Naive B cell (primary cell): ENCODE measurements around the gene GATM. TPM values are rescaled to one million over a fixed set of nuclear protein-coding genes. Genes with fewer than 3 reads are reported as not detected.
A peak's percentile ranks its signal among the peaks of the same experiment; 100 is the strongest.
"Not testable (repeated sequence)": the region's sequence is repeated elsewhere in the genome, so short reads cannot be mapped to it uniquely, and the experiment has no call there.

Source experiments
- ATAC-seq, 2 donors: fragments of 150-1000 bp; cut with Tn5 transposase; 2 replicates each; pipeline ENCODE4 v1.10.0; 2021; ENCODE audit warnings: low read depth in 2 of 2, mild to moderate bottlenecking in 2 of 2, moderate library complexity in 2 of 2
- DNase-seq: peaks from one replicate; pipeline ENCODE4 v3.0.0; 2022
- H3K27ac Mint-ChIP-seq, 6 donors: one replicate each; pipeline ENCODE4 v1.8.0; 2020 to 2022; ENCODE audit warnings: mild to moderate bottlenecking in 6 of 6, mixed read lengths in 6 of 6, moderate library complexity in 5 of 6, inconsistent platforms in 2 of 6
- H3K27me3 Mint-ChIP-seq, 3 donors: one replicate each; pipeline ENCODE4 v1.8.0; 2021 to 2022; ENCODE audit warnings: mixed read lengths in 3 of 3, mild to moderate bottlenecking in 1 of 3
- H3K36me3 Mint-ChIP-seq, 2 donors: one replicate each; pipeline ENCODE4 v1.8.0; 2020 to 2022; ENCODE audit warnings: mixed read lengths in 2 of 2, inconsistent platforms in 1 of 2, mild to moderate bottlenecking in 1 of 2
- H3K4me1 Mint-ChIP-seq, 3 donors: one replicate each; pipeline ENCODE4 v1.8.0; 2020 to 2022; ENCODE audit warnings: mixed read lengths in 3 of 3, inconsistent platforms in 1 of 3, mild to moderate bottlenecking in 1 of 3, moderate library complexity in 1 of 3
- H3K4me3 Mint-ChIP-seq, 8 donors: one replicate each; pipeline ENCODE4 v1.8.0; 2020 to 2022; ENCODE audit warnings: mild to moderate bottlenecking in 8 of 8, mixed read lengths in 8 of 8, moderate library complexity in 8 of 8, inconsistent platforms in 2 of 8
- H3K9me3 Mint-ChIP-seq, 7 donors: one replicate each; pipeline ENCODE4 v1.8.0; 2020 to 2022; ENCODE audit warnings: mixed read lengths in 7 of 7, mild to moderate bottlenecking in 5 of 7, inconsistent platforms in 2 of 7, moderate library complexity in 1 of 7
- polyA plus RNA-seq, 6 donors: library from polyadenylated mRNA; unstranded; fragments of 300-500 nt; fragmentation: Illumina TruSeq; gene quantifications; one replicate each; pipeline ENCODE4 v1.2.3, GENCODE V29; 2021; ENCODE audit warnings: low read depth in 6 of 6

GATM gene
- polyA plus RNA-seq, 6 donors from 2014 or later: 1.9 to 26.7 (median 12.0) TPM

GRCh38 chr15:45378913-45379262, 544 bp upstream of the GATM start:
- DNase-seq (no peak), ATAC-seq (no peak)
- Mint-ChIP-seq H3K9me3 (no peaks in the 10 kb centered on the region), H3K27ac (peak overlapping the region in 5 of 6 donors; percentile 72 to 95 (median 93)), H3K4me1 (peaks cover 16 to 32% (median 19%) of the 10 kb centered on the region in 3 donors), H3K27me3 (peaks cover 0 to 47% (median 43%) of the 10 kb centered on the region in 3 donors), H3K4me3 (peak overlapping the region; percentile 75 to 95 (median 90)), H3K36me3 (peaks cover 0 to 13% of the 10 kb centered on the region in 2 donors)

GRCh38 chr15:45377609-45378148, 665 bp downstream of the GATM start:
- no peaks in the 10 kb centered on the region for H3K9me3 Mint-ChIP-seq
- no peak for ATAC-seq
- peak overlapping the region; percentile 75 to 94 (median 90) for H3K4me3 Mint-ChIP-seq
- peaks cover 1 to 13% of the 10 kb centered on the region in 2 donors for H3K36me3 Mint-ChIP-seq
- peaks cover 16 to 33% (median 19%) of the 10 kb centered on the region in 3 donors for H3K4me1 Mint-ChIP-seq
- peaks cover 0 to 47% (median 43%) of the 10 kb centered on the region in 3 donors for H3K27me3 Mint-ChIP-seq
- DNase-seq: no peak
- H3K27ac Mint-ChIP-seq: peak overlapping the region in 4 of 6 donors; percentile 64 to 93 (median 82)

DNA sequence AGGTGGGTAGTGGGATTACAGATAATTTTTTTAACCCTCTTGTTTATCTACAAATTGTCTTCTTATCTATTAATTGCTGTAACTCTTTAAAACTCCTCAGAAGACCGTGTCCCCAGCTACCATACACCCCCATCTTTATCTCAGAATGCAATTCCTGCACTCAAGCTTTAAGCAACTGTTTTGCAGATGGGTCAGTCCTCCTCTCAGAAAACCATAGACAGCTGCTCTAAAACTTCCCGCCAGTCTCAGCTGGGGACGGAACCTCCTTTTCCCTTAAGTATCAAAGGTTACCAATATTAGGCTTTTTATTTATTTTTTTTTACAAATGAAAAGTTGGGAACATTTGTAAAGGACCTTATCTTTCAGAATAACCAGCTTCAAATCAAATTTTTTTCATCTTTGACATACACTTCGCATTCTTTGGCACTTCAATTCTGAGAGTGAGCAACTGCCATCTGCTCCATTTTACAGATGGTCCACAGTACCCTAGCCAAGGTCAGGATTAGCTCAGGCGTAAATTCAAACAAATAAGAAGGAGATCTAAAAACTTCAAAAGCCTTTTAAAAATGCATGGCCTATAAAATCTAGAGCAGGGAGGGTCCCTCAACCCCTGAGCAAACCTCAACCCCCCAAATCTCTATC, 1.3 kb downstream of the GATM start:
- no peaks in the 10 kb centered on the region for H3K9me3 Mint-ChIP-seq
- H3K4me1 Mint-ChIP-seq: peaks cover 18 to 37% (median 19%) of the 10 kb centered on the region in 3 donors
- peak overlapping the region in 4 of 6 donors; percentile 47 to 93 (median 82) for H3K27ac Mint-ChIP-seq
- peaks cover 6 to 13% of the 10 kb centered on the region in 2 donors for H3K36me3 Mint-ChIP-seq
- ATAC-seq (no peak), DNase-seq (no peak)
- peaks cover 0 to 44% (median 43%) of the 10 kb centered on the region in 3 donors for H3K27me3 Mint-ChIP-seq
- peak overlapping the region; percentile 75 to 94 (median 90) for H3K4me3 Mint-ChIP-seq

DNA sequence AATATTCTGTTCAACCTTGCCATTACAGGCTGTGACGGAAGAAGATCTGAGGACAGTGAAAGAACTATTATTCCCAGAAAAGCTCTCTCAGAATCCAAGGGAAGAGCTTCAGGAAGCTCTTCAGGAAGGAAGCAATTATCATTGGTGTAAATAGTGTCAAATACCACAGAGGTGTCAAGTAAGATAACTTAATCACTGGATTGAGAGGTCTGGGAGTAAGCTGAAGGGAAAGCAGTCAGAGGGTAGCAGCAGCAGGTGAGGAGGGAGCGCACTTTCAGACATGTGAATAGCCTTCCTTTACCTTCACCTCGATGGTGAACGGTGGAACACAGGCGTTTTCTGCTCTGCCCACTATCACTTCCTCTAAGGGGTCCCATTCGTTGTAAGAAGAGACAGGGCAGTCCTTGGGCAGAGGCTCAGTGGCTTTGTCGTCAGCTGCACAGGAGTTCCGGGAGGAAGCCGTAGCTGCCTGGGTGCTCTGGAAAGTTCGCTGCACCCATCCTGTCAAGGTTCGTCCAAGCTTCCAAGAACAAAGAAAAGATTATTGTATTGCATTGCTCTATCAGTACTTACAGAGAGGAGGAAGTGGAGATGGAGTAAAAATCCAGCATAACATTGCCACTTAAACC, 1.9 kb downstream of the GATM start:
- peaks cover 18 to 37% (median 19%) of the 10 kb centered on the region in 3 donors for H3K4me1 Mint-ChIP-seq
- peak overlapping the region in 2 of 6 donors; percentile 26 to 62 for H3K27ac Mint-ChIP-seq
- DNase-seq (peak; percentile 31), ATAC-seq (no peak)
- no peaks in the 10 kb centered on the region for H3K9me3 Mint-ChIP-seq
- H3K27me3 Mint-ChIP-seq: peaks cover 0 to 43% (median 37%) of the 10 kb centered on the region in 3 donors
- peaks cover 6 to 13% of the 10 kb centered on the region in 2 donors for H3K36me3 Mint-ChIP-seq
- peak overlapping the region; percentile 45 to 94 (median 86) for H3K4me3 Mint-ChIP-seq

- Mint-ChIP-seq H3K4me3 (peak overlapping the region in 5 of 8 donors; percentile 15 to 89 (median 81)), H3K9me3 (no peaks in the 10 kb centered on the region), H3K27me3 (peaks cover 0 to 39% (median 36%) of the 10 kb centered on the region in 3 donors)
These were observed 2.5 kb downstream of the GATM start for GRCh38 chr15:45375836-45376235.

GRCh38 chr15:45373976-45374375, 4.4 kb downstream of the GATM start:
- no peak for ATAC-seq
- H3K4me3 Mint-ChIP-seq: no peak overlapping the region
- no peak for DNase-seq
- no peaks in the 10 kb centered on the region for H3K9me3 Mint-ChIP-seq
- peak overlapping the region in 1 of 6 donors; percentile 22 for H3K27ac Mint-ChIP-seq
- peaks cover 18 to 51% (median 27%) of the 10 kb centered on the region in 3 donors for H3K4me1 Mint-ChIP-seq
- H3K36me3 Mint-ChIP-seq: peaks cover 9 to 13% of the 10 kb centered on the region in 2 donors
- H3K27me3 Mint-ChIP-seq: peaks cover 0 to 36% (median 32%) of the 10 kb centered on the region in 3 donors

More at GRCh38 chr15:45375836-45376235, 2.5 kb downstream of the GATM start:
- no peak for ATAC-seq
- DNase-seq: no peak
- H3K36me3 Mint-ChIP-seq: peaks cover 6 to 13% of the 10 kb centered on the region in 2 donors
- H3K4me1 Mint-ChIP-seq: peaks cover 18 to 39% (median 19%) of the 10 kb centered on the region in 3 donors
- peak overlapping the region in 3 of 6 donors; percentile 15 to 44 (median 18) for H3K27ac Mint-ChIP-seq

- ATAC-seq: peak in 1 of 2 donors; percentile 32
- no peak overlapping the region for H3K4me3 Mint-ChIP-seq
- peaks cover 0 to 24% (median 23%) of the 10 kb centered on the region in 3 donors for H3K27me3 Mint-ChIP-seq
- H3K4me1 Mint-ChIP-seq: peaks cover 12 to 40% (median 19%) of the 10 kb centered on the region in 3 donors
- DNase-seq: no peak
- H3K36me3 Mint-ChIP-seq: peaks cover 13 to 14% of the 10 kb centered on the region in 2 donors
- H3K27ac Mint-ChIP-seq: no peak overlapping the region
- H3K9me3 Mint-ChIP-seq: no peaks in the 10 kb centered on the region
These were observed 6.0 kb downstream of the GATM start for GRCh38 chr15:45372041-45372995.

- H3K4me3 Mint-ChIP-seq: no peak overlapping the region
- H3K4me1 Mint-ChIP-seq: peaks cover 10 to 32% (median 11%) of the 10 kb centered on the region in 3 donors
- H3K27ac Mint-ChIP-seq: no peak overlapping the region
- H3K36me3 Mint-ChIP-seq: peaks cover 13 to 14% of the 10 kb centered on the region in 2 donors
- H3K9me3 Mint-ChIP-seq: no peaks in the 10 kb centered on the region
- H3K27me3 Mint-ChIP-seq: peaks cover 0 to 16% (median 16%) of the 10 kb centered on the region in 3 donors
- ATAC-seq (no peak), DNase-seq (no peak)
These were observed 6.8 kb downstream of the GATM start for GRCh38 chr15:45371546-45371945.

DNA sequence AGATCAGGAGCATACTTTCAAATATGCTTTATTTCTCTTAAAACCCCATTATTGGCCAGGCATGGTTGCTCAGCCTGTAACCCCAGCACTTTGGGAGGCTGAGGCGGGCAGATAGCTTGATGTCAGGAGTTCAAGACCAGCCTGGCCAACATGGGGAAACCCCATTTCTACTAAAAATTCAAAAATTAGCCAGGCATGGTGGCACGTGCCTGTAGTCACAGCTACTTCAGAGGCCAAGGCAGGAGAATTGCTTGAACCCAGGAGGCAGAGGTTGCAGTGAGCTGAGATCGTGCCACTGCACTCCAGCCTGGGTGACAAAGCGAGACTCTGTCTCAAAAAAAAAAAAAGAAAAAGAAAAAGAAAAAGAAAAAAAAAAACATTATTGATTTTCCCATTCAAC, 8.3 kb downstream of the GATM start:
- not testable (repeated sequence) for H3K27me3 Mint-ChIP-seq, ATAC-seq, DNase-seq, H3K4me3 Mint-ChIP-seq, H3K9me3 Mint-ChIP-seq
- H3K27ac Mint-ChIP-seq: peak overlapping the region in 1 of 6 donors; percentile 65
- peaks cover under 1 to 17% of the 10 kb centered on the region in 2 donors for H3K36me3 Mint-ChIP-seq
- H3K4me1 Mint-ChIP-seq: peaks cover 3 to 22% (median 8%) of the 10 kb centered on the region in 3 donors

DNA sequence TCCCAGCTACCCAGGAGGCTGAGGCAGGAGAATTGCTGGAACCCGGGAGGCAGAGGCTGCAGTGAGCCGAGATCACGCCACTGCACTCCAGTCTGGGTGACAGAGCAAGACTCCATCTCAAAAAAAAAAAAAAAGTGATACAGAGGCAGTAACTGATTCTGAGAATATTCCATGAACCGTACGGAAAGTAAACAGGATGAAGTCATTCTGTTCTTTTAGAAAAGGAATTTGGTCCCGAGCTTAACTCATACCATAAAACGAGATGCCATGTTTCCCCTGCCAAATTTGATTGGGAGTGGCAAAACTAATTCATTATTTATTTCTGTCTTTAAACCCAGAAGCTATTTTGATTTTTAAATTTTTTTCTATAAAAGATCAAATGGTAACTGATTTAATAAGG, 11.1 kb downstream of the GATM start:
- H3K27ac Mint-ChIP-seq, H3K27me3 Mint-ChIP-seq, ATAC-seq, H3K9me3 Mint-ChIP-seq, H3K4me3 Mint-ChIP-seq, DNase-seq: not testable (repeated sequence)
- H3K36me3 Mint-ChIP-seq: peaks cover 0 to 19% of the 10 kb centered on the region in 2 donors
- peaks cover under 1 to 18% (median 8%) of the 10 kb centered on the region in 3 donors for H3K4me1 Mint-ChIP-seq

DNA sequence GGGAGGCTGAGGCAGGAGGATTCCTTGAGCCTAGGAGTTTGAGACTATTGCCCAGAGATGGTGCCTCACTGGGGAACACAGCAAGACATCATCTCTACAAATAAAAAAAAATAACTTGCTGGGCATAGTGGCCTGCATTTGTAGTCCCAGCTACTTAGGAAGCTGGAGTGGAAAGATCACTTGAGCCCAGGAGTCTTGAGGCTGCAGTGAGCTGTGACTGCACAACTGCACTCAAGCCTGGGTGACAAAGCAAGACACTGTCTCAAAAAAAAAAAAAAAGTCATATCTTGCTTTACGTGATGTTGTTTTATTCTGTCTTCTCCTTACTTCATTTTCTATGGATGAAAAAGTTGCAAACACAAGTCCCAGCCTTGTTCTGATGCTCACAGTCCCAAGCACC, 14.1 kb downstream of the GATM start:
- H3K27me3 Mint-ChIP-seq: no peaks in the 10 kb centered on the region
- H3K36me3 Mint-ChIP-seq: peaks cover 0 to 26% of the 10 kb centered on the region in 2 donors
- DNase-seq (no peak), ATAC-seq (no peak)
- peaks cover 0 to 1% (median under 1%) of the 10 kb centered on the region in 3 donors for H3K4me1 Mint-ChIP-seq
- no peaks in the 10 kb centered on the region for H3K9me3 Mint-ChIP-seq
- H3K4me3 Mint-ChIP-seq: no peak overlapping the region
- H3K27ac Mint-ChIP-seq: no peak overlapping the region

DNA sequence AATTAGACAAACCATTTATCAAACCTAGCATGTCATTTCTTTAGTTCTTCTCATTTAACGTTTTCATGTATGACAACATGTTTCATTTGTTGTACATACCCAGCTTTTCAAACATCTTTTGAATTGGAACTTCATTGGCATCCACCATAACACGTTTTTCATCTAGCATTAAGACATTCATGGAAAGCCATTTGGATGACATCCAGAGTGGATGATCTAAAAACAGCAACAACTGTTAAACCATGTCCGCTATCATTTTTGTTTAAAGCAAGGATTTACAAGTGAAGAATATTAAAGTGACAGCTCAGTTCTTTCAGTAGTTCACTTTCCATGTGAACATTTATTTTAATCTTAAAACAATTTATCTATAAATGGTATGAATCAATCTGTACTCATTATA, 14.5 kb downstream of the GATM start:
- Mint-ChIP-seq H3K27me3 (no peaks in the 10 kb centered on the region), H3K27ac (no peak overlapping the region), H3K9me3 (no peaks in the 10 kb centered on the region), H3K36me3 (peaks cover 0 to 25% of the 10 kb centered on the region in 2 donors), H3K4me3 (no peak overlapping the region), H3K4me1 (no peaks in the 10 kb centered on the region)
- DNase-seq (no peak), ATAC-seq (no peak)

GRCh38 chr15:45363334-45363733, 15.0 kb downstream of the GATM start:
- no peaks in the 10 kb centered on the region for H3K9me3 Mint-ChIP-seq
- peaks cover 0 to 25% of the 10 kb centered on the region in 2 donors for H3K36me3 Mint-ChIP-seq
- no peak overlapping the region for H3K4me3 Mint-ChIP-seq
- H3K27ac Mint-ChIP-seq: no peak overlapping the region
- no peaks in the 10 kb centered on the region for H3K27me3 Mint-ChIP-seq
- ATAC-seq (no peak), DNase-seq (no peak)
- H3K4me1 Mint-ChIP-seq: no peaks in the 10 kb centered on the region
